Measurements from ENCODE around the gene RAI1. TPM values are rescaled to one million over a fixed set of nuclear protein-coding genes. Genes with fewer than 3 reads are reported as not detected.

RAI1 gene
- total RNA-seq, 1 donor from 2014 or later = 38.1 TPM

DNA sequence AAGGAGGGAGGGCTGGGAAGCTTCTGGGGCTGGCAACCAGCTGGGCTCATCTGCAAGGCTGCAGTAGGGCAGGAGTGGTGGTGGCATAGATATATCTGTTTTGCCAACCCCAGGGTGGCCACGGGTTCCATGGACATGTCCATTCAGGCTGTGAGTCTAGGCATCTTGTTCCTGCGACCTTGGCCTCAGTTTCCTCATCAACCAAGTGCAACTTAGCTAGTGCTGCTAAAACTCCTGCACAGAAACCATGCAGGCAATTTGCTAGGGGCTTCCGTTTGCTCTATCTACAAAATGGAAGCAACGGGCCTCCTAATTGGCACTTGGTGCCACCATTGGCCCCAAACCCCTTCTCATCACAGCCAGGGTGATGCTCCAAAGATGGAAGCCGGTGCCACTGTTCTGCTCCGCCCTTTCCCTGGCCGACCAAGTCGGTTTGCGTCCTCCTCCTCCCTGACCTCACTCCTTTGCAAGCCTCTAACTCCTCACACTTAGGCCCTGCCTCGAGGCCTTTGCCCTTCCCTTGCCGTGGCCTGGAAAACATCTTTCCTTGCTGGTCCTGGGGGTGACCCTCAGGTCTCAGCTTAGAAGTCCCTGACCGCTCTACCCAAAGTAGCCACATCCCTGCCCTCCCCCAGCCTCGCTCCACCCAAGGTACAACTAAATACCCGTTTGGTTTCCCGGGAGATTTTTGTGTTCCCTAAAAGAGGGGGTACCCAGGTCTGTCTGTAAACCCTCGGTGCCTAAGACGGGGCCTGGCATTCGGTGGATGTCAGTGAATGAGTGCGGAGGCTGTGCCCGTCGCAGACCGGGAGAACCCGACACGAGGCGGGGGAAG lies 154.4 kb downstream of the RAI1 start:
- H3K4me1 ChIP-seq = peaks cover 50% of the 10 kb centered on the region
- no peak for ATAC-seq
- no peak for DNase-seq
- peak overlapping the region; percentile 94 for H3K4me3 ChIP-seq
- no peaks in the 10 kb centered on the region for H3K9me3 ChIP-seq
- no peak for TF ChIP-seq CTCF (IDR thresholded peaks at IDR 0.05)
- intact Hi-C loops (cut with DNase I) = no loop called here
- no peaks in the 10 kb centered on the region for H3K36me3 ChIP-seq
- peak overlapping the region; percentile 100 for H3K27ac ChIP-seq
- H3K27me3 ChIP-seq = no peaks in the 10 kb centered on the region

DNA sequence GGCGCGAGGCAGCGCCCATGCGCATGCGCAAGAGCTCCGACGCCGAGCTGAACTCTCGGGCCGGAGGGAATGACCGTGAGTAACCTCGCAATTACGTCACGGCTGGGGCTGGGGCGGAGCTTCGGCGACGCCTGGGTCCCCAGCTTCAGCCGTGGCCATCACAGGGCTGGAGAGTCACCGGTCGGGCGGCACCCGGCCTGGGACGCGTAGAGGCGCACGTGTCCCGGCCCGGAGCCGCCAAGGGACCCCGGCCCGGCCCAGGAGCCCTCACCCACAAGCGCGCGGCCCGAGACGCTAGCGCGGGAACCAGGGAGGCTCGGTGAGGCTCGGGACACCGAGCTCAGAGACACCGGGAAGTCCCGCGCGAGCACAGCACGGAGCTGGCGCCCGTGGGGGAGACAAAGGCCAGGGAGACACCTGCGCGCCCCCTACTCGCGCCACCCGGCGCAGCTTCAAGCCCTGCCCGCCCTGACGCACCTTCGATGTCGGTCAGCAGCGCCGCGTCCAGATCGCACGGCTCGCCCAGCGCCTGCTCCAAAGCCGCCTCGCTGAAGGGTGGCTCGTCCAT lies 155.1 kb downstream of the RAI1 start:
- no peak for TF ChIP-seq CTCF (IDR thresholded peaks at IDR 0.05)
- Histone ChIP-seq H3K36me3 (no peaks in the 10 kb centered on the region), H3K4me3 (peak overlapping the region; percentile 94), H3K27me3 (no peaks in the 10 kb centered on the region), H3K27ac (peak overlapping the region; percentile 100), H3K9me3 (no peaks in the 10 kb centered on the region), H3K4me1 (peaks cover 57% of the 10 kb centered on the region)
- DNase-seq (peak; percentile 98), ATAC-seq (peak; percentile 78)
- intact Hi-C loops (cut with DNase I) = no loop called here

- ATAC-seq (peak; percentile 7), DNase-seq (peak; percentile 85)
- H3K4me3 ChIP-seq = peak within 1 kb of the TSS; percentile 94
- no peaks in the 10 kb centered on the region for H3K36me3 ChIP-seq
- no peak for TF ChIP-seq CTCF (IDR thresholded peaks at IDR 0.05)
- intact Hi-C loops (cut with DNase I) = no loop called here
- H3K4me1 ChIP-seq = peaks cover 63% of the 10 kb centered on the region
- H3K9me3 ChIP-seq = no peaks in the 10 kb centered on the region
- H3K27me3 ChIP-seq = no peaks in the 10 kb centered on the region
- H3K27ac ChIP-seq = peak within 1 kb of the TSS; percentile 100
Observed at GRCh38 chr17:17836818-17837379, 155.6 kb downstream of the RAI1 start, which contains the start of gene SREBF1. Gene SREBF1 (minus strand): TSS chr17:17836986. CDS start chr17:17836817, 169 bp downstream.

- H3K4me3 ChIP-seq = peak overlapping the region; percentile 94
- DNase-seq (no peak), ATAC-seq (no peak)
- H3K27ac ChIP-seq = peak overlapping the region; percentile 100
- intact Hi-C loops (cut with DNase I) = no loop called here
- H3K27me3 ChIP-seq = no peaks in the 10 kb centered on the region
- no peaks in the 10 kb centered on the region for H3K9me3 ChIP-seq
- peaks cover 68% of the 10 kb centered on the region for H3K4me1 ChIP-seq
- no peaks in the 10 kb centered on the region for H3K36me3 ChIP-seq
- TF ChIP-seq CTCF (IDR thresholded peaks at IDR 0.05) = no peak
Observed at GRCh38 chr17:17837380-17837821, 156.1 kb downstream of the RAI1 start.

DNA sequence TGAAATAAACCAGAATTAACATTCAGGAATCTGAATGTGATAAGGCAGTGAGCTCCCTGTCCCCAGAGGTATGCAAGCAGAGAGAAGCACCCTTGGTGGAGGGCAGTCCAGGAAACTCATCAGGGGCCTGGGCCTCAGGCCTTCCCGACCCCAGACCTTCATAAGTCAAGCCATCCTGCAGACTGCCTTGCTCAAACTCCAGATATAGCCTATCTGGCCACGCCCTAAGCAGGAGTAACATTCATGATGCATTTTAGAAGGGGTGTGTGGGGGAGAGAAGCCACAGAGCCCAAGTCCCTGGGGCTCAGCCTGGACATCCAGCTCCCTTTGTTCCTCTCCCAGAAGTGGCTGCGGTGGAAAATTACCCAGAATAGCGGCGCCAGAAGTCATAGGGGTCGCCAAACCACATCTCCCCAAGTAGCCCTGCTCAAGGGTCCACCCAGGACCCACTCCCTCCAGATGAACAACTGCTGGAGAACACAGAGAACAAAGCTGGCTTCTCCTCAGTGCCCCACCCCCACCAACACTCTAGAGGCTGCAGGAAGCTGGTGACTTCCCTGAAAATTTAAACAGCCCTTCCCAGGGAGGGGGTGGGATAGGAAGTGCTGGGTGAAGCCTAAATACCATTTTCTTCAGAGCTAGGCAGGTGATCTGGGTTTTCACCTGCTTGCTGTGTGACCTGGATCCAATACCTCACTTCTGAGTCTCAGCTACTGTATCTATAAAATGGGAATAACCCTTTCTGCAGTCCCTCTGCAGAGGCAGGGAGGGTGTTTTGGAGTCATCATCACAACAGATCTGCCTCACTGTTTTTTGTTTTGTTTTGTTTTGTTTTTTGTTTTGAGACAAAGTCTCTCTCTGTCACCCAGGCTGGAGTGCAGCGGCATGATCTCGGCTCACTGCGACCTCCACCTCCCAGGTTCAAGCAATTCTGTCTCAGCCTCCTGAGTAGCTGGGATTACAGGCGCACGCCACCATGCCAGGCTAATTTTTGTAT lies 157.0 kb downstream of the RAI1 start:
- H3K27me3 ChIP-seq = no peaks in the 10 kb centered on the region
- peaks cover 76% of the 10 kb centered on the region for H3K4me1 ChIP-seq
- DNase-seq (peak; percentile 85), ATAC-seq (no peak)
- intact Hi-C loops (cut with DNase I) = no loop called here
- no peak for TF ChIP-seq CTCF (IDR thresholded peaks at IDR 0.05)
- no peak overlapping the region for H3K4me3 ChIP-seq
- H3K36me3 ChIP-seq = no peaks in the 10 kb centered on the region
- H3K9me3 ChIP-seq = no peaks in the 10 kb centered on the region
- H3K27ac ChIP-seq = peak overlapping the region; percentile 100
